B cell (primary cell): Measurements from ENCODE around the gene LVRN. TPM values are rescaled to one million over a fixed set of nuclear protein-coding genes. Genes with fewer than 3 reads are reported as not detected.

Experiments used
- ATAC-seq: fragments of 200-7000 bp; cut with Tn5 transposase; one replicate; pipeline ENCODE4 v1.10.0; 2021; ENCODE audit warnings: low read depth, mild to moderate bottlenecking, moderate number of reproducible peaks, moderate library complexity
- CTCF ChIA-PET: fragments of 350-600 bp; sonication (Branson Sonifier 250); formaldehyde crosslinking; loops from one replicate; lab custom pipeline; 2021; ENCODE audit warnings: antibody characterized with exemption, inconsistent platforms; lab: Charles Lee
- POLR2A ChIA-PET: fragments of 350-600 bp; sonication (Branson Sonifier 250); formaldehyde crosslinking; loops from one replicate; lab custom pipeline; 2021; ENCODE audit warnings: antibody characterized with exemption; lab: Charles Lee
- DNase-seq: peaks from one replicate; pipeline ENCODE4 v3.0.0; 2013
- H2AFZ ChIP-seq: 2 replicates; pipeline ENCODE4 v1.6.1; 2012; ENCODE audit warnings: mild to moderate bottlenecking, low read depth, low read length; ENCODE audit not compliant: insufficient read depth, poor library complexity, severe bottlenecking
- H3K27ac ChIP-seq, 2 donors: 1 replicate in 1 of 2; 2 replicates in 1 of 2; pipeline ENCODE4 v1.5.1; 2012 to 2013; ENCODE audit warnings: low read length in 2 of 2, mild to moderate bottlenecking in 2 of 2, moderate library complexity in 1 of 2
- H3K27me3 ChIP-seq, 4 experiments: fragments of 200-600 bp in 1 of 4; sonication (generic) in 1 of 4; replicated peaks in 1 of 4; 1 replicate in 2 of 4; 2 replicates in 2 of 4; pipeline versions ENCODE4 v1.6.1 to v1.7.0; 2013 to 2016; ENCODE audit warnings: low read length in 3 of 4, mild to moderate bottlenecking in 2 of 4, mixed read lengths in 1 of 4, moderate library complexity in 1 of 4; ENCODE audit not compliant: insufficient read depth in 4 of 4, control insufficient read depth in 3 of 4; ENCODE audit errors: control extremely low read depth in 1 of 4
- H3K36me3 ChIP-seq, 2 experiments: replicated peaks in 1 of 2; 1 replicate in 1 of 2; 2 replicates in 1 of 2; pipeline versions ENCODE4 v1.6.1 to v1.7.1; 2013; ENCODE audit warnings: low read length in 1 of 2; ENCODE audit not compliant: insufficient read depth in 2 of 2, control insufficient read depth in 1 of 2; ENCODE audit errors: control extremely low read depth in 1 of 2, extremely low read depth in 1 of 2
- H3K4me1 ChIP-seq, 2 donors: fragments of 200-600 bp in 1 of 2; sonication (generic) in 1 of 2; 1 replicate in 1 of 2; 2 replicates in 1 of 2; pipeline versions ENCODE4 v1.5.1 to v1.6.1; 2013 to 2017; ENCODE audit warnings: low read length in 2 of 2; ENCODE audit not compliant: control insufficient read depth in 2 of 2, insufficient read depth in 2 of 2
- H3K4me2 ChIP-seq: replicated peaks from 2 replicates; pipeline ENCODE3; 2012; ENCODE audit warnings: mild to moderate bottlenecking, low read depth, low read length; ENCODE audit not compliant: poor library complexity, severe bottlenecking
- H3K4me3 ChIP-seq, 5 experiments: fragments of 200-600 bp in 1 of 5; sonication (generic) in 1 of 5; 1 replicate in 3 of 5; 2 replicates in 2 of 5; pipeline versions ENCODE4 v1.5.1 to v1.7.0; 2011 to 2016; ENCODE audit warnings: low read length in 4 of 5, mild to moderate bottlenecking in 4 of 5, low read depth in 2 of 5, control low read depth in 1 of 5, moderate library complexity in 1 of 5; ENCODE audit not compliant: insufficient read depth in 1 of 5; ENCODE audit errors: control extremely low read depth in 1 of 5, extremely low read depth in 1 of 5
- H3K79me2 ChIP-seq: fragments of 200-600 bp; sonication (generic); one replicate; pipeline ENCODE4 v1.6.0; 2016; ENCODE audit warnings: low read length; ENCODE audit not compliant: control insufficient read depth, insufficient read depth
- H3K9ac ChIP-seq: fragments of 200-600 bp; sonication (generic); 2 replicates; pipeline ENCODE4 v1.6.1; 2017; ENCODE audit warnings: mild to moderate bottlenecking, low read length, moderate library complexity
- H3K9me3 ChIP-seq, 3 donors: one replicate each; pipeline versions ENCODE4 v1.6.1 to v1.7.1; 2013; ENCODE audit warnings: low read length in 2 of 3; ENCODE audit not compliant: control insufficient read depth in 2 of 3, insufficient read depth in 1 of 3; ENCODE audit errors: control extremely low read depth in 1 of 3
- H4K20me1 ChIP-seq: 2 replicates; pipeline ENCODE4 v1.6.0; 2012; ENCODE audit warnings: mild to moderate bottlenecking, low read length; ENCODE audit not compliant: insufficient read depth, control insufficient read depth, poor library complexity, severe bottlenecking
- H3K27ac Mint-ChIP-seq: one replicate; pipeline ENCODE4 v1.8.0; 2021; ENCODE audit warnings: mixed read lengths
- H3K27me3 Mint-ChIP-seq: one replicate; pipeline ENCODE4 v1.8.0; 2021; ENCODE audit warnings: mixed read lengths
- H3K4me1 Mint-ChIP-seq: one replicate; pipeline ENCODE4 v1.8.0; 2021; ENCODE audit warnings: mixed read lengths
- H3K4me3 Mint-ChIP-seq: one replicate; pipeline ENCODE4 v1.8.0; 2021; ENCODE audit warnings: mixed read lengths
- H3K9me3 Mint-ChIP-seq: one replicate; pipeline ENCODE4 v1.8.0; 2022; ENCODE audit warnings: mixed read lengths; ENCODE audit not compliant: insufficient read depth
- CTCF ChIP-seq: fragments of 200-600 bp; IDR thresholded peaks from one replicate; pipeline ENCODE4 v1.8.0; 2022; ENCODE audit warnings: antibody characterized with exemption, mild to moderate bottlenecking
- EZH2 ChIP-seq: IDR thresholded peaks from 2 replicates; pipeline ENCODE4 v1.6.1; 2012; ENCODE audit warnings: borderline replicate concordance, low read depth, mild to moderate bottlenecking, moderate library complexity, low read length; ENCODE audit not compliant: insufficient read depth, poor library complexity, severe bottlenecking
- WGBS: methylation state at CpG from one replicate; pipeline ENCODE4 v1.1.5; 2013; ENCODE audit warnings: missing lambda C conversion rate; ENCODE audit not compliant: insufficient coverage; 5-methylcytosine and 5-hydroxymethylcytosine counted together
- intact Hi-C: fragments of 100-400 bp; cut with micrococcal nuclease; formaldehyde crosslinking; loops from one replicate; pipeline ENCODE4 v1.10.0; 2022
- polyA plus RNA-seq: library from polyadenylated mRNA; depleted of rRNA; stranded (reverse); fragments of >200 nt; gene quantifications from 2 replicates; pipeline ENCODE4 v1.2.3, GENCODE V29; 2012
- total RNA-seq, 2 donors: library from RNA; stranded (reverse); fragments of 120-200 nt in 1 of 2; gene quantifications; 1 replicate in 1 of 2; 2 replicates in 1 of 2; pipeline versions ENCODE4 v1.2.3 to v1.2.4, GENCODE V29; 2013 to 2022

Gene LVRN
- total and polyA plus RNA-seq, 2 donors (not counting 1 experiment from before 2014, with no cell fraction given), result not detected

GRCh38 chr5:116058346-116058936 lies 96.2 kb downstream of the LVRN start:
- no peak overlapping the region for H3K27ac Mint-ChIP-seq
- H3K27me3 ChIP-seq, result no peaks in the 10 kb centered on the region
- H3K4me3 Mint-ChIP-seq, result no peak overlapping the region
- H3K36me3 ChIP-seq, result no peaks in the 10 kb centered on the region
- H3K4me1 ChIP-seq, result no peaks in the 10 kb centered on the region
- H3K27ac ChIP-seq, result no peak overlapping the region
- H3K4me1 Mint-ChIP-seq, result no peaks in the 10 kb centered on the region
- no peaks in the 10 kb centered on the region for H3K9me3 ChIP-seq
- H3K79me2 ChIP-seq, result no peaks in the 10 kb centered on the region
- H3K9ac ChIP-seq, result no peak overlapping the region
- no peak overlapping the region for H3K4me2 ChIP-seq
- no peak overlapping the region for H2AFZ ChIP-seq
- CTCF ChIA-PET, result interaction anchor here (1.4 to 1.5 kb wide), 2 partner anchors 10 to 11 kb away, joined by 4 to 5 read pairs; no protein-coding TSS in a partner anchor
- H3K9me3 Mint-ChIP-seq, result no peaks in the 10 kb centered on the region
- H3K27me3 Mint-ChIP-seq, result no peaks in the 10 kb centered on the region
- no peak overlapping the region for H3K4me3 ChIP-seq
- DNase-seq (no peak), ATAC-seq (no peak)
- POLR2A ChIA-PET, result no interaction called here
- TF ChIP-seq CTCF, result no peak
- no peak for TF ChIP-seq EZH2
- intact Hi-C loops, result no loop called here
- H4K20me1 ChIP-seq, result no peaks in the 10 kb centered on the region
- WGBS, result 73% methylated on average over 7 of the region's 13 CpGs

GRCh38 chr5:116062352-116062751 lies 100.1 kb downstream of the LVRN start:
- H3K9ac ChIP-seq, result no peak overlapping the region
- Mint-ChIP-seq H3K27me3 (peaks cover 3% of the 10 kb centered on the region), H3K27ac (no peak overlapping the region), H3K9me3 (no peaks in the 10 kb centered on the region), H3K4me1 (no peaks in the 10 kb centered on the region), H3K4me3 (no peak overlapping the region)
- H3K4me2 ChIP-seq, result no peak overlapping the region
- WGBS, result no CpG with 5 or more reads among the region's 2 CpGs
- ChIA-PET POLR2A (no interaction called here), CTCF (interaction anchor here (1.7 to 1.9 kb wide), 2 partner anchors 11 to 427 kb away, joined by 3 to 4 read pairs; no protein-coding TSS in a partner anchor)
- H3K4me3 ChIP-seq, result no peak overlapping the region
- no peaks in the 10 kb centered on the region for H3K9me3 ChIP-seq
- H3K27me3 ChIP-seq, result no peaks in the 10 kb centered on the region
- H3K4me1 ChIP-seq, result no peaks in the 10 kb centered on the region
- H3K79me2 ChIP-seq, result no peaks in the 10 kb centered on the region
- H4K20me1 ChIP-seq, result no peaks in the 10 kb centered on the region
- DNase-seq (no peak), ATAC-seq (no peak)
- intact Hi-C loops, result no loop called here
- H2AFZ ChIP-seq, result no peak overlapping the region
- H3K36me3 ChIP-seq, result no peaks in the 10 kb centered on the region
- TF ChIP-seq CTCF (no peak), EZH2 (no peak)
- H3K27ac ChIP-seq, result no peak overlapping the region
